Peyer's patch (tissue), 4 donors: ENCODE data around the gene EFEMP2. TPM values are rescaled to one million over a fixed set of nuclear protein-coding genes. Genes with fewer than 3 reads are reported as not detected.

ENCODE experiments used
- DNase-seq, 3 donors: peaks; one replicate each; pipeline ENCODE4 v3.0.0-alpha.2; 2017 to 2019
- H3K27ac ChIP-seq, 4 donors: fragments of 200-600 bp; sonication (generic); one replicate each; pipeline ENCODE4 v1.5.1; 2016 to 2019
- H3K27me3 ChIP-seq, 2 donors: fragments of 200-600 bp; sonication (generic); one replicate each; pipeline ENCODE4 v1.5.1; 2019
- H3K36me3 ChIP-seq, 3 donors: fragments of 200-600 bp; sonication (generic); one replicate each; pipeline ENCODE4 v1.5.1; 2016 to 2019
- H3K4me1 ChIP-seq, 4 donors: fragments of 200-600 bp; sonication (generic); one replicate each; pipeline ENCODE4 v1.5.1; 2016 to 2019
- H3K4me3 ChIP-seq, 4 donors: fragments of 200-600 bp; sonication (generic); 1 replicate in 3 of 4; 2 replicates in 1 of 4; pipeline ENCODE4 v1.5.1; 2016 to 2019; ENCODE audit warnings: mild to moderate bottlenecking in 1 of 4
- H3K9me3 ChIP-seq, 4 donors: fragments of 200-600 bp; sonication (generic); one replicate each; pipeline ENCODE4 v1.5.1; 2016 to 2019; ENCODE audit warnings: mild to moderate bottlenecking in 1 of 4
- CTCF ChIP-seq, 6 experiments: fragments of 450-650 bp in 4 of 6; fragments of 200-600 bp in 2 of 6; sonication (generic) in 1 of 6; IDR thresholded peaks; one replicate each; pipeline ENCODE4 v1.5.1; 2017 to 2019; ENCODE audit warnings: antibody characterized with exemption in 6 of 6, mild to moderate bottlenecking in 3 of 6, moderate library complexity in 1 of 6
- POLR2A ChIP-seq, 2 donors: fragments of 450-650 bp; IDR thresholded peaks; one replicate each; pipeline ENCODE4 v1.5.1; 2017; ENCODE audit warnings: antibody characterized with exemption in 2 of 2, mild to moderate bottlenecking in 2 of 2, moderate library complexity in 2 of 2
- total RNA-seq, 4 donors: library from RNA; depleted of rRNA; stranded (reverse); fragments of >200 nt; gene quantifications; one replicate each; pipeline ENCODE4 v1.1.0, GENCODE V29; 2016

The EFEMP2 gene
- total RNA-seq, 4 donors from 2014 or later: 4.4 to 75.1 (median 12.1) TPM

GRCh38 chr11:65870706-65871681, 1.6 kb downstream of the EFEMP2 start:
- DNase-seq: peak in 1 of 3 donors; percentile 48
- Histone ChIP-seq H3K9me3 (no peaks in the 10 kb centered on the region), H3K4me1 (peaks cover 0 to 22% (median 9%) of the 10 kb centered on the region in 4 donors), H3K36me3 (peaks cover 0 to 13% (median 0%) of the 10 kb centered on the region in 3 donors), H3K4me3 (peak overlapping the region in 1 of 4 donors; percentile 56), H3K27me3 (no peaks in the 10 kb centered on the region), H3K27ac (peak overlapping the region in 3 of 4 donors; percentile 76 to 85 (median 81))
- TF ChIP-seq CTCF (IDR thresholded peaks at IDR 0.05) (no peak), POLR2A (IDR thresholded peaks at IDR 0.05) (no peak)

GRCh38 chr11:65870307-65870658, 2.3 kb downstream of the EFEMP2 start:
- peaks cover 0 to 20% (median 0%) of the 10 kb centered on the region in 3 donors for H3K36me3 ChIP-seq
- TF ChIP-seq POLR2A (IDR thresholded peaks at IDR 0.05): no peak
- TF ChIP-seq CTCF (IDR thresholded peaks at IDR 0.05): no peak
- H3K27me3 ChIP-seq: no peaks in the 10 kb centered on the region
- no peak overlapping the region for H3K27ac ChIP-seq
- H3K4me1 ChIP-seq: peaks cover 0 to 22% (median 9%) of the 10 kb centered on the region in 4 donors
- peak in 1 of 3 donors; percentile 47 for DNase-seq
- H3K4me3 ChIP-seq: no peak overlapping the region
- H3K9me3 ChIP-seq: no peaks in the 10 kb centered on the region

- Histone ChIP-seq H3K36me3 (peaks cover 0 to 25% (median 0%) of the 10 kb centered on the region in 3 donors), H3K27ac (no peak overlapping the region), H3K4me1 (peaks cover 0 to 22% (median 9%) of the 10 kb centered on the region in 4 donors), H3K27me3 (no peaks in the 10 kb centered on the region), H3K4me3 (no peak overlapping the region), H3K9me3 (no peaks in the 10 kb centered on the region)
- peak in 1 of 3 donors; percentile 46 for DNase-seq
- TF ChIP-seq POLR2A (IDR thresholded peaks at IDR 0.05) (no peak), CTCF (IDR thresholded peaks at IDR 0.05) (no peak)
Observed at GRCh38 chr11:65869643-65870306, 2.8 kb downstream of the EFEMP2 start.

- H3K4me1 ChIP-seq: peaks cover 0 to 22% (median 9%) of the 10 kb centered on the region in 4 donors
- DNase-seq: no peak
- H3K36me3 ChIP-seq: peaks cover 0 to 33% (median 0%) of the 10 kb centered on the region in 3 donors
- H3K4me3 ChIP-seq: no peak overlapping the region
- H3K9me3 ChIP-seq: no peaks in the 10 kb centered on the region
- H3K27ac ChIP-seq: no peak overlapping the region
- TF ChIP-seq POLR2A (IDR thresholded peaks at IDR 0.05) (no peak), CTCF (IDR thresholded peaks at IDR 0.05) (no peak)
- no peaks in the 10 kb centered on the region for H3K27me3 ChIP-seq
Observed at GRCh38 chr11:65868907-65869306, 3.7 kb downstream of the EFEMP2 start.

GRCh38 chr11:65868076-65868667, 4.4 kb downstream of the EFEMP2 start:
- H3K4me3 ChIP-seq: no peak overlapping the region
- TF ChIP-seq POLR2A (IDR thresholded peaks at IDR 0.05) (no peak), CTCF (IDR thresholded peaks at IDR 0.05) (no peak)
- peaks cover 0 to 41% (median 0%) of the 10 kb centered on the region in 3 donors for H3K36me3 ChIP-seq
- H3K27ac ChIP-seq: no peak overlapping the region
- H3K27me3 ChIP-seq: no peaks in the 10 kb centered on the region
- no peak for DNase-seq
- peaks cover 0 to 20% (median 9%) of the 10 kb centered on the region in 4 donors for H3K4me1 ChIP-seq
- H3K9me3 ChIP-seq: no peaks in the 10 kb centered on the region
